ENCODE measurements around the gene ABHD2.

GRCh38 chr15:89066280-89066679 lies 22.0 kb upstream of the ABHD2 start:
- TF ChIP-seq CTCF (IDR thresholded peaks at IDR 0.05): no peak
- no peak for TF ChIP-seq EP300 (IDR thresholded peaks at IDR 0.05)
- TF ChIP-seq POLR2A (IDR thresholded peaks at IDR 0.05): no peak

Data from ovary (tissue), 3 donors.